HG03558 (cell line): ENCODE measurements around the gene RCOR2.

Source experiments
- ATAC-seq: cut with Tn5 transposase; IDR thresholded peaks from one replicate; pipeline ENCODE4 v1.9.1; 2021; ENCODE audit warnings: moderate number of reproducible peaks; ENCODE audit not compliant: unreplicated experiment; ENCODE audit errors: extremely low read depth

The RCOR2 gene

GRCh38 chr11:63908631-63909401, 8.1 kb downstream of the RCOR2 start:
- ATAC-seq: no peak

GRCh38 chr11:63907808-63908530, 9.0 kb downstream of the RCOR2 start:
- ATAC-seq: no peak

DNA sequence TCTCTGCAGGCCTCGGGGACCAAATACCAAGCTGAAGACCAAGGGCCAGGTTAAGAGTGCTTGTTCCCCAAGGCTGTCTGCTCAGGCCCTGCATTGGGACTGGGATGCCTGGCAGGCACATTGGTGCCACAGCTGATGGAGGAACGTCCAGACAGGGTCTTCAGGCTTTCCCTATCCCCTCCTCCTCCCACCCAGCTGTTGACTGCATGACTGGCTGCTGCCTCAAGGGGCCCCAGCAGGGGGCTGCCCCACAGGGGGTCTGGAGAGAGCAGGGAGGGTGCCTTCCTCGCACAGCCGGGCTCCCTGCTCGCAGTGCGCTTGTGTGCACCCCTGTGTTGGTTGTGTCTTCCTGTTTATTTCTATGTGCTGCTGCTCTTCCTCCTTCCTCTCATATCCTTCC, 9.9 kb downstream of the RCOR2 start:
- no peak for ATAC-seq

- ATAC-seq: no peak
Measured at GRCh38 chr11:63906585-63906984, 10.4 kb downstream of the RCOR2 start.

GRCh38 chr11:63906087-63906486, 10.9 kb downstream of the RCOR2 start:
- ATAC-seq: no peak

DNA sequence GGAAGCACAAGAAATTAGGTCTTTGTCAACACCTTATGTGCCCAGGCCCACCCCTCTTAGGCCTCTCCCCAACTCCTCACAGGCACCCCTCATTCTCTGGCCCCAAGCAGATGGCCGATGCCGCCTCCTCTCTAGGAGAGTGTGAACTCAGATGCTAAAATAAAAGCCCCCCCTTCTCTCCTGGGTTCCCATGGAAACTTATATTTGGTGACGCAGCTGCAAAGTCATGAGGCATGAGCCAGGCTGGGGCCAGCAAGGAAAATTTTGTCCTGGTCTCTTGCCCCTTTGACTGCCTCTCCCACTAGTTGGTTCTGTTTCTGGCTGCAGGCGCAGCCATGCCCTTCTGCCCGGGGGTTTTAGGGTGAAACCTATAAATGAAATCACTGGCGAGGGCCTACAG, 11.8 kb downstream of the RCOR2 start:
- no peak for ATAC-seq

- ATAC-seq: no peak
Measured at GRCh38 chr11:63904743-63905142, 12.2 kb downstream of the RCOR2 start.

DNA sequence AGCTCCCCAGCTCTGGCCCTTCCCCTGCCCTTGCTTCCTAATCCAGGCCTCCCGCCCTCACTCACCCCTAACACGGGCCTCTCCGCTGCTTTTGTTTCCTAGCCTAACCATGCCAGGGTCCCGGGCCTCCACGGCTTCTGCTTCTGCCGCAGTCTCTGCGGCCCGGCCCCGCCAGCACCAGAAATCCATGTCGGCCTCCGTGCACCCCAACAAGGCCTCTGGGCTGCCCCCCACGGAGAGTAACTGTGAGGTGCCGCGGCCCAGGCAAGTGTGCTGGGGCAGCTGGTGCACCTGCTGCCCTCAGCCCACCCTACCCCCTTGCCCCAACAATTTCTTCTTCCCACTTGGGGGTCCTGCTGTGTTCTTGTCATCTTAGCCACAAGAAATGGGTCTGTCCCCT, 13.1 kb downstream of the RCOR2 start:
- ATAC-seq: no peak

GRCh38 chr11:63901660-63902059, 15.3 kb downstream of the RCOR2 start:
- ATAC-seq: no peak

GRCh38 chr11:63897459-63898146, 19.4 kb downstream of the RCOR2 start:
- ATAC-seq: no peak

DNA sequence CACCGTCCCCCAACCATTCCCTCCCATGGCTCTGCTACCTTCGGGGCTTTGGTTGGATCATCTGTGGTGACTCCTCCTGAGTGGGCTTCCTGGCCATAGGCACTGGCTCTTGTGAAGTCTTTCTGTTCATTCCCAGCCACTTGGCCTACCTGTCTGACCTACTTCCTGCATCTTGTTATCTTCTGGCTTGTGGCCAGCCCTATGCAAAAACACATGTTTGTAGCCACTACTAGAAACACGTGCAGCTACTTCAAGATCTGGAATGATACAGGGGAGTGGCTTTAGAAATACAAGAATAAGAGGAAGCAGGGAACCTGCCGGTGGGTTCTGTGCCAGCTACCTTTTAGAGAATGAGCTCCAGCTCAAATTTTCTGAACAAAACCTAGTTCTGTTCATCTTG, 20.9 kb downstream of the RCOR2 start:
- no peak for ATAC-seq

GRCh38 chr11:63893355-63893754, 23.6 kb downstream of the RCOR2 start:
- no peak for ATAC-seq

- no peak for ATAC-seq
Measured at GRCh38 chr11:63892228-63892627, 24.7 kb downstream of the RCOR2 start.

DNA sequence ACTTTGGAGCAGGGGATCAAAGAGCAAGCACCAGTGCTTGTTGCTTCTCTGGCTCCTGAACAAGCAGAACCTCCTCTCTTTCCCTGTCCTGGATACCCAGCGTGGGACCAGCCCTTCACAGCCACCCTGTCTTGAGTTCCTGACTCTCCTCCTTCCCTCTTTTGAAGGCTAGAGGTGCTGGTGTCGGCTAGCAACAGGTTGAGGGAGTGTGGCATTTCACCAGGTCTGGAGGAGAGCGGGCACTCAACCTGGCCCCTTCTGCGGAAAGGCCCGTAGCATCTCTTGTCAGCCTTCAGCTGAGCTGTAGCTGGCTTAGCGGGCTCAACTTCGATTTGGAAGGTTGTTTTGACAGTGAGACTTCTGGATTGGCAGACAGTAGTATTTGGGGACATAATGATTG, 26.6 kb downstream of the RCOR2 start:
- ATAC-seq: no peak

- no peak for ATAC-seq
Measured at GRCh38 chr11:63889344-63889743, 27.6 kb downstream of the RCOR2 start.

GRCh38 chr11:63888170-63889086, 28.5 kb downstream of the RCOR2 start:
- ATAC-seq: no peak

DNA sequence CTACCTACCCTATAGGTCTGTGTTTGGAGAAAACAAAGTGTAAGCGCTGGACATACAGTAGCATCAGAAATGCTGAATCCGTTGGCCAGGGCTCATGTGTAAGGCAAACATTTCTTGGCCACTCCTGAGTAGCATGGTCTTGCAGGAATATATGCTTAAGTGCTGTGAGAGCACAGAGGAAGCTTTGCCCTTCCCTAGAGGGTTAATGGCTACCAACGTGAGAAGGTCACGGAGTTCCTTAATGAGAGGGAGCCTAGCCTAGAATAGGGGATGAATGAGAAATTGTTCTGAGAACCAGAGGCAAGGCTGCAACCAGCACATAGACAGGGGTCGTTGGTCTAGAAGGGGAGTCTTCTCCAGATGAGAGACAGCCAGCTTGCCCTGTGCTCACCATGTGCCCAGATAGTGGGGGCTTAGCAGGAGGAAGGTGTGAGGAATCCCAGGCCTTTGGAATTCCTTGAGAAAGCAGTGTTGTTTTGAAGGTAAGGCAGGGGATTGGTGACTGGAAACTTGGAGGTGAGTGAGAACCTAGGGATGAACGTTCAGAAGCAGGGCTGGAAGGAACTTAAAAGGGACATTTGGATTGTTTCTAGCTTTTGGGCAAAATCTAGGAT, 29.5 kb downstream of the RCOR2 start:
- ATAC-seq: no peak

DNA sequence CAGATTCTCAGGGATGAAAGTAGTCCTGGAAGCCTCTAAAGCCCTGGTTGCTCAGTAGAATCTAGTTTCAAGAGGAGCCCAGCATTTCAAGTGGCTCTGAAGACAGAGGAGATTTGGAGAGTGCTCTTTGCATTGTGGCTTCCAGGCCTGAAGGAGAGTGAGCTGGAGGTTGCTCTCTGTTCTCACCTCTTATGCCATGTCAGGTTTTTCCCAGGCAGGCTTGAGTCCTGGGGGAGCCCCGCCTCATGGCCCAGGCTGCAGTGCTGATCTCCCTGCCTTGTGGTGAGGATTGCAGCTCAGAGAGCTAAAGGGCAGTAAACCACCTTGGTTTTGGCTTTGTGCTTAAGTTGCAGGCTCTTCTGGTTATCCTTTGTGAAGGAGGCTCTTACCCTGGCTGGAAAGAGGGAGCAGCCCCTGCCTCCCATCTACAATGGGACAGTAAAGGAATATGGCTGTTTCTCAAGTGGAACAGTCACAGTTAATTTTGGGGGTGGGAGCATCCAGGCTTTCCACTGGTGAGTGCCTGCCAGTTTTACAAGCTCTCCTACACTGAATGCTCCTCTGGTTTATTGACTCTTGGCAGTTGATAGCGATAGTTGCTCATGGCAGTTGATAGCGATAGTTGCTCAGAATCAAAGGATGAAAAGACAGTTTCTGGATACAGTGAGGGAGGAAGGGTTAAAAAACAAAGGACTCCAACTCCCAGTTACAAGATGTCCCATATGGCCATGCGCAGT, 32.6 kb downstream of the RCOR2 start:
- no peak for ATAC-seq

GRCh38 chr11:63883791-63884190, 33.2 kb downstream of the RCOR2 start:
- no peak for ATAC-seq
